Loucy (cell line): Measurements from ENCODE around the gene CDHR1.

ENCODE experiments used
- H2AFZ ChIP-seq: fragments of 200-600 bp; sonication (generic); 2 replicates; pipeline ENCODE4 v1.6.0; 2016; ENCODE audit warnings: antibody characterized with exemption, mild to moderate bottlenecking, low read length, moderate library complexity
- H3F3A ChIP-seq: fragments of 200-600 bp; 2 replicates; pipeline ENCODE4 v1.6.0; 2016; ENCODE audit warnings: antibody characterized with exemption, low read depth, mild to moderate bottlenecking
- H3K27me3 ChIP-seq: fragments of 200-600 bp; sonication (generic); 2 replicates; pipeline ENCODE4 v1.6.1; 2014; ENCODE audit warnings: low read length, mild to moderate bottlenecking; ENCODE audit not compliant: insufficient read depth, poor library complexity, severe bottlenecking
- H3K36me3 ChIP-seq: fragments of 200-600 bp; sonication (generic); 2 replicates; pipeline ENCODE4 v1.6.1; 2016; ENCODE audit warnings: low read length; ENCODE audit not compliant: insufficient read depth
- H3K4me1 ChIP-seq: fragments of 200-600 bp; sonication (generic); 2 replicates; pipeline ENCODE4 v1.5.1; 2014; ENCODE audit warnings: low read length, mild to moderate bottlenecking; ENCODE audit not compliant: insufficient read depth, poor library complexity, severe bottlenecking
- H3K4me2 ChIP-seq: fragments of 200-600 bp; sonication (generic); 2 replicates; pipeline ENCODE4 v1.6.0; 2014; ENCODE audit warnings: antibody characterized with exemption, low read length, low read depth, mild to moderate bottlenecking; ENCODE audit not compliant: poor library complexity, severe bottlenecking
- H3K4me3 ChIP-seq: fragments of 200-600 bp; sonication (generic); 2 replicates; pipeline ENCODE4 v1.5.1; 2014; ENCODE audit warnings: low read length, mild to moderate bottlenecking, mixed read lengths; ENCODE audit not compliant: poor library complexity, severe bottlenecking
- H3K79me2 ChIP-seq: fragments of 200-600 bp; sonication (generic); 2 replicates; pipeline ENCODE4 v1.6.1; 2014; ENCODE audit warnings: low read length; ENCODE audit not compliant: insufficient read depth
- H3K9ac ChIP-seq: fragments of 200-600 bp; sonication (generic); 2 replicates; pipeline ENCODE4 v1.6.0; 2014; ENCODE audit warnings: mild to moderate bottlenecking, low read depth, low read length, moderate library complexity; ENCODE audit not compliant: poor library complexity, severe bottlenecking
- H3K9me2 ChIP-seq: fragments of 200-600 bp; sonication (generic); replicated peaks from 2 replicates; pipeline ENCODE4 v1.6.1; 2016; ENCODE audit warnings: low read depth, low read length, mixed read lengths
- H3K9me3 ChIP-seq: fragments of 200-600 bp; sonication (generic); 2 replicates; pipeline ENCODE4 v1.6.1; 2014; ENCODE audit warnings: mild to moderate bottlenecking, antibody characterized with exemption, low read length, low read depth; ENCODE audit not compliant: insufficient read depth
- H4K20me1 ChIP-seq: fragments of 200-600 bp; sonication (generic); 2 replicates; pipeline ENCODE4 v1.6.0; 2014; ENCODE audit warnings: antibody characterized with exemption, low read length, mild to moderate bottlenecking; ENCODE audit not compliant: insufficient read depth, poor library complexity, severe bottlenecking
- EZH2phosphoT487 ChIP-seq: fragments of 200-600 bp; IDR thresholded peaks from 2 replicates; pipeline ENCODE4 v1.6.1; 2018; ENCODE audit warnings: antibody characterized with exemption, mild to moderate bottlenecking, moderate library complexity, borderline replicate concordance
- TF ChIP-seq, protein P1 (sequence below): fragments of 200-600 bp; sonication (generic); conservative IDR thresholded peaks from 2 replicates; pipeline ENCODE4 v1.5.1; 2014; ENCODE audit warnings: mild to moderate bottlenecking, antibody characterized with exemption, low read length

Gene CDHR1

GRCh38 chr10:84269162-84269561, 74.8 kb downstream of the CDHR1 start:
- Histone ChIP-seq H3K4me3 (no peak overlapping the region), H3K36me3 (no peaks in the 10 kb centered on the region), H3K4me1 (no peaks in the 10 kb centered on the region), H3K9me3 (no peaks in the 10 kb centered on the region), H3K4me2 (no peak overlapping the region), H2AFZ (no peak overlapping the region), H4K20me1 (no peaks in the 10 kb centered on the region), H3K27me3 (no peaks in the 10 kb centered on the region), H3K9ac (no peak overlapping the region), H3K79me2 (no peaks in the 10 kb centered on the region), H3F3A (no peaks in the 10 kb centered on the region), H3K9me2 (no peaks in the 10 kb centered on the region)
- TF ChIP-seq EZH2phosphoT487 = no peak
- TF ChIP-seq, protein P1, sequence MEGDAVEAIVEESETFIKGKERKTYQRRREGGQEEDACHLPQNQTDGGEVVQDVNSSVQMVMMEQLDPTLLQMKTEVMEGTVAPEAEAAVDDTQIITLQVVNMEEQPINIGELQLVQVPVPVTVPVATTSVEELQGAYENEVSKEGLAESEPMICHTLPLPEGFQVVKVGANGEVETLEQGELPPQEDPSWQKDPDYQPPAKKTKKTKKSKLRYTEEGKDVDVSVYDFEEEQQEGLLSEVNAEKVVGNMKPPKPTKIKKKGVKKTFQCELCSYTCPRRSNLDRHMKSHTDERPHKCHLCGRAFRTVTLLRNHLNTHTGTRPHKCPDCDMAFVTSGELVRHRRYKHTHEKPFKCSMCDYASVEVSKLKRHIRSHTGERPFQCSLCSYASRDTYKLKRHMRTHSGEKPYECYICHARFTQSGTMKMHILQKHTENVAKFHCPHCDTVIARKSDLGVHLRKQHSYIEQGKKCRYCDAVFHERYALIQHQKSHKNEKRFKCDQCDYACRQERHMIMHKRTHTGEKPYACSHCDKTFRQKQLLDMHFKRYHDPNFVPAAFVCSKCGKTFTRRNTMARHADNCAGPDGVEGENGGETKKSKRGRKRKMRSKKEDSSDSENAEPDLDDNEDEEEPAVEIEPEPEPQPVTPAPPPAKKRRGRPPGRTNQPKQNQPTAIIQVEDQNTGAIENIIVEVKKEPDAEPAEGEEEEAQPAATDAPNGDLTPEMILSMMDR = no peak
